Trophoblast cell (in vitro differentiated cells and primary cell): ENCODE results near the gene DRAM1.
"Not testable (repeated sequence)": the region's sequence is repeated elsewhere in the genome, so short reads cannot be mapped to it uniquely, and the experiment has no call there.

Source experiments
- DNase-seq, 2 donors: peaks; one replicate each; pipeline ENCODE4 v3.0.0-alpha.2; 2016
- H2AFZ ChIP-seq: 2 replicates; pipeline ENCODE4 v1.6.1; 2013; ENCODE audit warnings: low read length, moderate library complexity, mild to moderate bottlenecking; ENCODE audit not compliant: insufficient read depth, poor library complexity
- H2AK5ac ChIP-seq: 2 replicates; pipeline ENCODE4 v1.6.1; 2013; ENCODE audit warnings: mild to moderate bottlenecking, low read length
- H2BK120ac ChIP-seq: 2 replicates; pipeline ENCODE4 v1.6.1; 2013; ENCODE audit warnings: low read length, mild to moderate bottlenecking, moderate library complexity; ENCODE audit not compliant: insufficient read depth, poor library complexity
- H2BK12ac ChIP-seq: 2 replicates; pipeline ENCODE4 v1.6.1; 2013; ENCODE audit warnings: mild to moderate bottlenecking, low read length, moderate library complexity
- H2BK5ac ChIP-seq: 2 replicates; pipeline ENCODE4 v1.6.1; 2013; ENCODE audit warnings: low read length, low read depth, moderate library complexity, mild to moderate bottlenecking; ENCODE audit not compliant: poor library complexity
- H3K14ac ChIP-seq: 2 replicates; pipeline ENCODE4 v1.6.1; 2013; ENCODE audit warnings: mild to moderate bottlenecking, low read length
- H3K18ac ChIP-seq: 2 replicates; pipeline ENCODE4 v1.6.1; 2013; ENCODE audit warnings: mild to moderate bottlenecking, low read length
- H3K23ac ChIP-seq: 2 replicates; pipeline ENCODE4 v1.6.1; 2013; ENCODE audit warnings: low read length
- H3K27ac ChIP-seq: 2 replicates; pipeline ENCODE4 v1.5.1; 2013; ENCODE audit warnings: low read depth, mild to moderate bottlenecking, inconsistent platforms, low read length, moderate library complexity
- H3K27me3 ChIP-seq: 2 replicates; pipeline ENCODE4 v1.6.1; 2013; ENCODE audit warnings: inconsistent platforms, mild to moderate bottlenecking, low read length, moderate library complexity; ENCODE audit not compliant: insufficient read depth
- H3K36me3 ChIP-seq, 2 experiments: 1 replicate in 1 of 2; 2 replicates in 1 of 2; pipeline ENCODE4 v1.6.1; 2013; ENCODE audit warnings: low read length in 2 of 2, mild to moderate bottlenecking in 2 of 2, moderate library complexity in 1 of 2; ENCODE audit not compliant: insufficient read depth in 2 of 2, control insufficient read depth in 1 of 2
- H3K4ac ChIP-seq: 2 replicates; pipeline ENCODE4 v1.6.1; 2013; ENCODE audit warnings: low read depth, mild to moderate bottlenecking, low read length, moderate library complexity
- H3K4me1 ChIP-seq, 2 experiments: 1 replicate in 1 of 2; 2 replicates in 1 of 2; pipeline ENCODE4 v1.6.1; 2013; ENCODE audit warnings: low read length in 2 of 2, mild to moderate bottlenecking in 2 of 2, moderate library complexity in 1 of 2; ENCODE audit not compliant: insufficient read depth in 2 of 2, control insufficient read depth in 1 of 2
- H3K4me2 ChIP-seq: 2 replicates; pipeline ENCODE4 v1.6.1; 2013; ENCODE audit warnings: inconsistent platforms, mild to moderate bottlenecking, low read length, moderate library complexity
- H3K4me3 ChIP-seq: 2 replicates; pipeline ENCODE4 v1.5.1; 2013; ENCODE audit warnings: mild to moderate bottlenecking, low read depth, low read length, inconsistent platforms
- H3K79me1 ChIP-seq: one replicate; pipeline ENCODE4 v1.6.1; 2013; ENCODE audit warnings: low read length
- H3K79me2 ChIP-seq: 2 replicates; pipeline ENCODE4 v1.6.1; 2013; ENCODE audit warnings: low read length, mild to moderate bottlenecking; ENCODE audit not compliant: control insufficient read depth, insufficient read depth, poor library complexity
- H3K9ac ChIP-seq: 2 replicates; pipeline ENCODE4 v1.6.1; 2013; ENCODE audit warnings: mild to moderate bottlenecking, low read length
- H3K9me3 ChIP-seq: 2 replicates; pipeline ENCODE4 v1.6.1; 2013; ENCODE audit warnings: low read depth, mild to moderate bottlenecking, control low read depth, inconsistent platforms, low read length; ENCODE audit not compliant: insufficient read depth
- H4K12ac ChIP-seq: 2 replicates; pipeline ENCODE4 v1.6.1; 2013; ENCODE audit warnings: low read depth, mild to moderate bottlenecking, low read length, moderate library complexity
- H4K8ac ChIP-seq: 2 replicates; pipeline ENCODE4 v1.6.1; 2013; ENCODE audit warnings: low read depth, mild to moderate bottlenecking, low read length, moderate library complexity
- H4K91ac ChIP-seq: one replicate; pipeline ENCODE4 v1.6.1; 2013; ENCODE audit warnings: low read depth, mild to moderate bottlenecking, low read length, moderate library complexity
- WGBS: extraction: QIAGEN DNeasy Blood & Tissue Kit; methylation state at CpG from one replicate; pipeline ENCODE4 v1.1.7; 2013; ENCODE audit warnings: missing lambda C conversion rate; ENCODE audit not compliant: insufficient read length, insufficient coverage; ENCODE audit errors: extremely low coverage; 5-methylcytosine and 5-hydroxymethylcytosine counted together

Gene DRAM1

DNA sequence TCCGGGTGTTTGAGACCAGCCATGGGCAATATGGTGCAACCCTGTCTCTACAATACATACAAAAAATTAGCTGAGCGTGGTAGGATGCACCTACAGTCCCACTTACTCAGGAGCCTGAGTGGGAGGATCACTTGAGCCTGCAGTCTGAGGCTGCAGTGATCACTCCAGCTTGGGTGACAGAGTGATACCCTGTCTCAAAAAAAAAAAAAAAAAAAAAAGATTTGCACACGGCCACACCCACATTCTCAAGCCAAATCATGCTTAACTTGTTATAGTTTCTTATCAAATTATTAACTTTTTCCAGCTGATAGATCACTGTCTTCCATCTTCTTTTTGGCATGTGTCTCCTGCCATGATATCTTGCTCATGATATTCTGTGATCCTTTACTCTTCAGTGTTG is 6.8 kb downstream of the DRAM1 start:
- Histone ChIP-seq H4K91ac (no peak overlapping the region), H3K9ac (no peak overlapping the region), H3K79me2 (no peaks in the 10 kb centered on the region), H4K12ac (no peak overlapping the region), H3K4me2 (no peak overlapping the region), H3K4ac (no peak overlapping the region), H4K8ac (no peak overlapping the region), H3K18ac (no peak overlapping the region), H2BK12ac (no peak overlapping the region), H3K23ac (no peak overlapping the region), H3K9me3 (no peaks in the 10 kb centered on the region), H3K27ac (no peak overlapping the region), H3K79me1 (no peaks in the 10 kb centered on the region), H3K4me3 (no peak overlapping the region), H3K14ac (no peak overlapping the region), H2AK5ac (no peak overlapping the region), H2AFZ (no peak overlapping the region), H3K27me3 (no peaks in the 10 kb centered on the region), H3K4me1 (no peaks in the 10 kb centered on the region), H3K36me3 (no peaks in the 10 kb centered on the region), H2BK120ac (no peak overlapping the region), H2BK5ac (no peak overlapping the region)
- no peak for DNase-seq
- no CpG with 5 or more reads among the region's 3 CpGs for WGBS

DNA sequence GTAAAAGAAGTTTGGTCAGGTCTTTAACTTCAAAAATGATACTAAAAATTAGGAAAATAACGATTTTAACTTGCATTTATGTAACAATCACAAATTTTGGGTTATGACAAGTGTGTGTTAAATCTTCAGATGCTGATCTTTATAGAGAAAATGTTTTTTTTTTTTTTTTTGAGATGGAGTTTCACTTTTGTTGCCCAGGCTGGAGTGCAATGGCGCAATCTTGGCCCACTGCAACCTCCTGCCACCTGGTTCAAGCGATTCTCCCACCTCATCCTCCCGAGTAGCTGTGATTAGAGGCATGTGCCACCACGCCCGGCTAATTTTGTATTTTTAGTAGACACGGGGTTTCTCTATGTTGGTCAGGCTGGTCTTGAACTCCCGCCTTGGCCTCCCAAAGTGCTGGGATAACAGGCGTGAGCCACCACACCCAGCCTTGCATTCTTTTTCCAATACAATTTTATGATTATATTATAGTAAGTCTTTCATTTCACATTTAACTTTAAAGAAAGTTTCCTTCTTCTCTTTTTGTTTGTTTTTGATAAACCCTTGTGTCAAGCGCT is 7.5 kb downstream of the DRAM1 start:
- H3K27ac ChIP-seq, H4K12ac ChIP-seq, H3K14ac ChIP-seq, H2AK5ac ChIP-seq, H3K79me2 ChIP-seq, H4K91ac ChIP-seq, DNase-seq, H3K79me1 ChIP-seq, H3K9ac ChIP-seq, H2BK12ac ChIP-seq, H3K18ac ChIP-seq, H3K4me3 ChIP-seq, H2BK5ac ChIP-seq, H3K9me3 ChIP-seq, H3K4me2 ChIP-seq, H3K36me3 ChIP-seq, H4K8ac ChIP-seq, H2BK120ac ChIP-seq, H3K4ac ChIP-seq, H2AFZ ChIP-seq, H3K27me3 ChIP-seq, H3K4me1 ChIP-seq, H3K23ac ChIP-seq: not testable (repeated sequence)
- no CpG with 5 or more reads among the region's 10 CpGs for WGBS

DNA sequence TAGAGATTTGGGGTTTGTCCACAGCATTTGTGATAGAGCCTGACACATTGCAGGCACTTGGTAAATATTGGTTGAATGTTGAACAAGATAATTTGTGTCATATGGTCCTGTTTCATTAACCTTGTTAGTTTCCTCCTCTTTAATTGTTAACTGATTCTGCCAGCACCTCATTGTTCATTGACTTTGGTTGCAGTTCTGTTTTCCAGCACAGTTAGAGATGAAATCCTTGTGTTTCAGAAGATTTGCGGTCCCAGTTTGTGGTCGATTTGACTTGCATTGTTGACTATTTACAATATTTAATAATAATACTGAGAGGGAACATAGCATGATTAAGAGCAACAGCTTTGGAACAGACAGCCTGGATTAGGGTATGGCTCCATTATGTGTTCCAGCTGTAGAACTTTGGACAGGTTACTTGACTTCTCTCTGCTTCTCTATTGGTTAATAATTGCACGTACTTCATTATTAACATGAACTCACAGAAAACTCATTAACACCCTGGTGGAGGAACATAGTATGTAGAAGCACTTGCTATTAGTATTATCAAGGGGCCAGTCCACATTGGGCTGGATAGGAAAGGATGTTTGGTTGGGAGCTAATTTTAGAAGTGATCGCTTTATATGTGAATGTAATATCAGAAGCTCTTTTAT is 8.7 kb downstream of the DRAM1 start:
- no peak overlapping the region for H3K4ac ChIP-seq
- H3K18ac ChIP-seq, result no peak overlapping the region
- no peak overlapping the region for H4K12ac ChIP-seq
- no peak overlapping the region for H2AK5ac ChIP-seq
- DNase-seq, result no peak
- H4K8ac ChIP-seq, result no peak overlapping the region
- no peaks in the 10 kb centered on the region for H3K79me2 ChIP-seq
- no peaks in the 10 kb centered on the region for H3K9me3 ChIP-seq
- no CpG with 5 or more reads among the region's 4 CpGs for WGBS
- H3K9ac ChIP-seq, result no peak overlapping the region
- no peak overlapping the region for H2BK120ac ChIP-seq
- H3K4me3 ChIP-seq, result no peak overlapping the region
- no peak overlapping the region for H2BK12ac ChIP-seq
- no peaks in the 10 kb centered on the region for H3K79me1 ChIP-seq
- H3K4me1 ChIP-seq, result no peaks in the 10 kb centered on the region
- H2AFZ ChIP-seq, result no peak overlapping the region
- no peaks in the 10 kb centered on the region for H3K27me3 ChIP-seq
- no peak overlapping the region for H3K23ac ChIP-seq
- H3K14ac ChIP-seq, result no peak overlapping the region
- H4K91ac ChIP-seq, result no peak overlapping the region
- no peak overlapping the region for H3K27ac ChIP-seq
- H3K4me2 ChIP-seq, result no peak overlapping the region
- H2BK5ac ChIP-seq, result no peak overlapping the region
- H3K36me3 ChIP-seq, result no peaks in the 10 kb centered on the region

DNA sequence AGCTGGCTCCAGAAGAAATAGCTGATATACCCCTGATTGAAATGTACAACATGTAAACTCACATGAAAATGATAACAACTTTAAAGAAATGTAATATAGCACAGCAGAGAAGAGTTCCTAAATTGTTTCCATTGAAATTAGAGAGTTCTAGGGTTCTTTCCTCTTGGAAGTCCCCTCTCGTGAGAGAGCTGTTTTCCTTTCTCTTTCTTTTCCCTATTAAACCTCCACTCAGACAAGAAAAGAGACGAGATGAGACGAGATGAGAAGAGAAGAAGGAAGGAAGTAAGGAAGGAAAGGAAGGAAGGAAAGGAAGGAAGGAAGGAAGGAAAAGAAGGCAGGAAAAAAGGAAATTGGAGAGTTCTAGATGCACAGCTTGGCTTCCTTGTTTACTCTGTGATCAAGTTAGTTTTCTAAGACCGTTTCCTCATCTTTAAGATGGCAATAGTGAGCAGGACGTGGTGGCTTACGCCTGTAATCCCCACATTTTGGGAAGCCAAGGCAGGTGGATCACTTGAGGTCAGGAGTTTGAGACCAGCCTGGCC is 11.9 kb downstream of the DRAM1 start:
- Histone ChIP-seq H3K14ac (no peak overlapping the region), H3K9me3 (no peaks in the 10 kb centered on the region), H3K27me3 (no peaks in the 10 kb centered on the region), H3K4me1 (peaks cover 1 to 8% of the 10 kb centered on the region in 2 experiments), H3K79me2 (no peaks in the 10 kb centered on the region), H3K4me2 (no peak overlapping the region), H2BK12ac (no peak overlapping the region), H2BK120ac (no peak overlapping the region), H3K4ac (no peak overlapping the region), H2AFZ (no peak overlapping the region), H2AK5ac (no peak overlapping the region), H4K91ac (no peak overlapping the region), H3K36me3 (no peaks in the 10 kb centered on the region), H4K8ac (no peak overlapping the region), H3K9ac (no peak overlapping the region), H3K79me1 (no peaks in the 10 kb centered on the region), H2BK5ac (no peak overlapping the region), H4K12ac (no peak overlapping the region), H3K23ac (no peak overlapping the region), H3K4me3 (no peak overlapping the region), H3K27ac (no peak overlapping the region), H3K18ac (no peak overlapping the region)
- WGBS, result 100% methylated on average over 1 of the region's 6 CpGs
- DNase-seq, result no peak
